Measurements from ENCODE around the gene BHLHE41.

BHLHE41 gene

GRCh38 chr12:26136688-26137087, 11.9 kb upstream of the BHLHE41 start:
- in situ Hi-C loops (cut with HindIII; ENCODE audit: low pct_ligation_motif_present, low pct_unique_long_range_greater_than_20kb, low sequenced_read_pairs) = no loop called here
- no peak for DNase-seq

GRCh38 chr12:26135571-26135970, 10.7 kb upstream of the BHLHE41 start:
- DNase-seq = no peak
- in situ Hi-C loops (cut with HindIII; ENCODE audit: low pct_ligation_motif_present, low pct_unique_long_range_greater_than_20kb, low sequenced_read_pairs) = no loop called here

GRCh38 chr12:26135010-26135420, 10.2 kb upstream of the BHLHE41 start:
- DNase-seq = peak; percentile 99
- in situ Hi-C loops (cut with HindIII; ENCODE audit: low pct_ligation_motif_present, low pct_unique_long_range_greater_than_20kb, low sequenced_read_pairs) = no loop called here

GRCh38 chr12:26134540-26134939, 9.7 kb upstream of the BHLHE41 start:
- no peak for DNase-seq
- in situ Hi-C loops (cut with HindIII; ENCODE audit: low pct_ligation_motif_present, low pct_unique_long_range_greater_than_20kb, low sequenced_read_pairs) = no loop called here

- in situ Hi-C loops (cut with HindIII; ENCODE audit: low pct_ligation_motif_present, low pct_unique_long_range_greater_than_20kb, low sequenced_read_pairs) = no loop called here
- DNase-seq = no peak
Measured at GRCh38 chr12:26133521-26133920, 8.7 kb upstream of the BHLHE41 start.

- in situ Hi-C loops (cut with HindIII; ENCODE audit: low pct_ligation_motif_present, low pct_unique_long_range_greater_than_20kb, low sequenced_read_pairs) = no loop called here
Measured at GRCh38 chr12:26132866-26133265, 8.0 kb upstream of the BHLHE41 start.

GRCh38 chr12:26131936-26132335, 7.1 kb upstream of the BHLHE41 start:
- in situ Hi-C loops (cut with HindIII; ENCODE audit: low pct_ligation_motif_present, low pct_unique_long_range_greater_than_20kb, low sequenced_read_pairs) = no loop called here
- no peak for DNase-seq

More at GRCh38 chr12:26132866-26133265, 8.0 kb upstream of the BHLHE41 start:
- DNase-seq = no peak

- in situ Hi-C loops (cut with HindIII; ENCODE audit: low pct_ligation_motif_present, low pct_unique_long_range_greater_than_20kb, low sequenced_read_pairs) = no loop called here
- DNase-seq = no peak
Measured at GRCh38 chr12:26130728-26131127, 5.9 kb upstream of the BHLHE41 start.

GRCh38 chr12:26128168-26128567, 3.3 kb upstream of the BHLHE41 start:
- no peak for DNase-seq
- in situ Hi-C loops (cut with HindIII; ENCODE audit: low pct_ligation_motif_present, low pct_unique_long_range_greater_than_20kb, low sequenced_read_pairs) = no loop called here

- in situ Hi-C loops (cut with HindIII; ENCODE audit: low pct_ligation_motif_present, low pct_unique_long_range_greater_than_20kb, low sequenced_read_pairs) = no loop called here
- no peak for DNase-seq
Measured at GRCh38 chr12:26127404-26127803, 2.6 kb upstream of the BHLHE41 start.

GRCh38 chr12:26126340-26127284, 1.8 kb upstream of the BHLHE41 start:
- peak; percentile 89 for DNase-seq
- in situ Hi-C loops (cut with HindIII; ENCODE audit: low pct_ligation_motif_present, low pct_unique_long_range_greater_than_20kb, low sequenced_read_pairs) = no loop called here

GRCh38 chr12:26125400-26126339, 833 bp upstream of the BHLHE41 start:
- in situ Hi-C loops (cut with HindIII; ENCODE audit: low pct_ligation_motif_present, low pct_unique_long_range_greater_than_20kb, low sequenced_read_pairs) = no loop called here
- peak; percentile 95 for DNase-seq

- no peak for DNase-seq
- in situ Hi-C loops (cut with HindIII; ENCODE audit: low pct_ligation_motif_present, low pct_unique_long_range_greater_than_20kb, low sequenced_read_pairs) = no loop called here
Measured at GRCh38 chr12:26123482-26123980, 1.3 kb downstream of the BHLHE41 start.

GRCh38 chr12:26122681-26123481, 2.0 kb downstream of the BHLHE41 start:
- in situ Hi-C loops (cut with HindIII; ENCODE audit: low pct_ligation_motif_present, low pct_unique_long_range_greater_than_20kb, low sequenced_read_pairs) = no loop called here
- peak; percentile 84 for DNase-seq

GRCh38 chr12:26122061-26122680, 2.7 kb downstream of the BHLHE41 start:
- peak; percentile 37 for DNase-seq
- in situ Hi-C loops (cut with HindIII; ENCODE audit: low pct_ligation_motif_present, low pct_unique_long_range_greater_than_20kb, low sequenced_read_pairs) = no loop called here

- in situ Hi-C loops (cut with HindIII; ENCODE audit: low pct_ligation_motif_present, low pct_unique_long_range_greater_than_20kb, low sequenced_read_pairs) = no loop called here
- DNase-seq = no peak
Measured at GRCh38 chr12:26121323-26122060, 3.3 kb downstream of the BHLHE41 start.

- in situ Hi-C loops (cut with HindIII; ENCODE audit: low pct_ligation_motif_present, low pct_unique_long_range_greater_than_20kb, low sequenced_read_pairs) = no loop called here
- no peak for DNase-seq
Measured at GRCh38 chr12:26120561-26121274, 4.1 kb downstream of the BHLHE41 start.

All from ACHN (cell line).